Measurements from ENCODE around the gene ZNF346. TPM values are rescaled to one million over a fixed set of nuclear protein-coding genes. Genes with fewer than 3 reads are reported as not detected.
A peak's percentile ranks its signal among the peaks of the same experiment; 100 is the strongest.

Gene ZNF346
- total RNA-seq, 1 donor, result 20.3 TPM

- DNase-seq (ENCODE audit: low read depth), result no peak
These were observed 18.8 kb upstream of the ZNF346 start for GRCh38 chr5:177003649-177004048.

GRCh38 chr5:177004961-177005360, 17.5 kb upstream of the ZNF346 start:
- H3K4me3 ChIP-seq (ENCODE audit: low read depth, low read length), result peak overlapping the region; percentile 92
- no peak for TF ChIP-seq CTCF (IDR thresholded peaks at IDR 0.05; ENCODE audit: insufficient read depth, low read depth, low read length)
- no peak for DNase-seq (ENCODE audit: low read depth)

More at GRCh38 chr5:177003649-177004048, 18.8 kb upstream of the ZNF346 start:
- no peak overlapping the region for H3K4me3 ChIP-seq (ENCODE audit: low read depth, low read length)
- no peak for TF ChIP-seq CTCF (IDR thresholded peaks at IDR 0.05; ENCODE audit: insufficient read depth, low read depth, low read length)

GRCh38 chr5:177005619-177006264, 16.8 kb upstream of the ZNF346 start:
- TF ChIP-seq CTCF (IDR thresholded peaks at IDR 0.05; ENCODE audit: insufficient read depth, low read depth, low read length), result peak; percentile 64
- H3K4me3 ChIP-seq (ENCODE audit: low read depth, low read length), result peak overlapping the region; percentile 92
- DNase-seq (ENCODE audit: low read depth), result peak; percentile 74

GRCh38 chr5:177006265-177006972, 16.1 kb upstream of the ZNF346 start, which contains the start of gene UIMC1:
UIMC1 (minus strand) TSS chr5:177006779; CDS start chr5:176982615, 24,164 bp downstream.
- DNase-seq (ENCODE audit: low read depth), result peak; percentile 94
- H3K4me3 ChIP-seq (ENCODE audit: low read depth, low read length), result peak within 1 kb of the TSS; percentile 92
- TF ChIP-seq CTCF (IDR thresholded peaks at IDR 0.05; ENCODE audit: insufficient read depth, low read depth, low read length), result no peak

- DNase-seq (ENCODE audit: low read depth), result peak; percentile 62
These were observed 13.8 kb upstream of the ZNF346 start for GRCh38 chr5:177008716-177009115.

GRCh38 chr5:177010153-177010552, 12.3 kb upstream of the ZNF346 start:
- TF ChIP-seq CTCF (IDR thresholded peaks at IDR 0.05; ENCODE audit: insufficient read depth, low read depth, low read length), result no peak
- no peak overlapping the region for H3K4me3 ChIP-seq (ENCODE audit: low read depth, low read length)
- DNase-seq (ENCODE audit: low read depth), result no peak

More at GRCh38 chr5:177008716-177009115, 13.8 kb upstream of the ZNF346 start:
- no peak for TF ChIP-seq CTCF (IDR thresholded peaks at IDR 0.05; ENCODE audit: insufficient read depth, low read depth, low read length)
- H3K4me3 ChIP-seq (ENCODE audit: low read depth, low read length), result no peak overlapping the region

All from fibroblast of villous mesenchyme (primary cell).